Stimulated activated CD8-positive, alpha-beta memory T cell treated with anti-CD3 and anti-CD28 coated beads, Interleukin-4, amount 100 ng/mL, for 1 hour (primary cell): Measurements from ENCODE around the gene ZDHHC1.
"Not testable (repeated sequence)": the region's sequence is repeated elsewhere in the genome, so short reads cannot be mapped to it uniquely, and the experiment has no call there.

ENCODE experiments used
- DNase-seq, 2 donors: peaks; one replicate each; pipeline ENCODE4 v3.0.0-alpha.2; 2020; ENCODE audit warnings: low read depth in 2 of 2, low spot score in 1 of 2

Gene ZDHHC1

GRCh38 chr16:67430977-67431774, 14.9 kb upstream of the ZDHHC1 start, which contains the start of gene HSD11B2:
TSS of gene HSD11B2 (plus strand) at chr16:67431121. CDS start at chr16:67431249, 128 bp downstream.
- DNase-seq, result no peak

GRCh38 chr16:67430504-67430976, 14.3 kb upstream of the ZDHHC1 start:
- DNase-seq, result no peak

- DNase-seq, result no peak
Observed at GRCh38 chr16:67429799-67430503, 13.7 kb upstream of the ZDHHC1 start.

GRCh38 chr16:67429053-67429798, 12.9 kb upstream of the ZDHHC1 start:
- DNase-seq, result no peak

GRCh38 chr16:67428146-67428731, 12.0 kb upstream of the ZDHHC1 start:
- DNase-seq, result no peak

GRCh38 chr16:67426950-67427349, 10.7 kb upstream of the ZDHHC1 start:
- DNase-seq, result no peak

GRCh38 chr16:67426022-67426421, 9.7 kb upstream of the ZDHHC1 start:
- DNase-seq, result no peak

- DNase-seq, result no peak
Observed at GRCh38 chr16:67425580-67425979, 9.3 kb upstream of the ZDHHC1 start.

- DNase-seq, result no peak
Observed at GRCh38 chr16:67425061-67425460, 8.8 kb upstream of the ZDHHC1 start.

GRCh38 chr16:67424261-67424615, 8.0 kb upstream of the ZDHHC1 start:
- no peak for DNase-seq

- no peak for DNase-seq
Observed at GRCh38 chr16:67423611-67424260, 7.5 kb upstream of the ZDHHC1 start.

GRCh38 chr16:67423015-67423414, 6.7 kb upstream of the ZDHHC1 start:
- no peak for DNase-seq

- no peak for DNase-seq
Observed at GRCh38 chr16:67421030-67421429, 4.8 kb upstream of the ZDHHC1 start.

- DNase-seq, result no peak
Observed at GRCh38 chr16:67419931-67420330, 3.7 kb upstream of the ZDHHC1 start.

GRCh38 chr16:67419502-67419901, 3.2 kb upstream of the ZDHHC1 start:
- no peak for DNase-seq

- no peak for DNase-seq
Observed at GRCh38 chr16:67417333-67418061, 1.2 kb upstream of the ZDHHC1 start.

GRCh38 chr16:67415421-67415820, 856 bp downstream of the ZDHHC1 start:
- not testable (repeated sequence) for DNase-seq

GRCh38 chr16:67413978-67414911, 2.0 kb downstream of the ZDHHC1 start:
- no peak for DNase-seq

GRCh38 chr16:67412294-67412693, 4.0 kb downstream of the ZDHHC1 start:
- no peak for DNase-seq
